Activated CD4-positive, alpha-beta T cell treated with anti-CD3 and anti-CD28 coated beads for 36 hours (primary cell): ENCODE data around the gene MAPK8IP1. TPM values are rescaled to one million over a fixed set of nuclear protein-coding genes. Genes with fewer than 3 reads are reported as not detected.

Experiments used
- ATAC-seq: fragments of 200-7000 bp; cut with Tn5 transposase; one replicate; pipeline ENCODE4 v1.10.0; 2021; ENCODE audit warnings: mild to moderate bottlenecking, moderate library complexity
- CTCF ChIA-PET: fragments of 350-600 bp; sonication (Branson Sonifier 250); formaldehyde crosslinking; loops from one replicate; lab custom pipeline; 2021; ENCODE audit warnings: antibody characterized with exemption; lab: Charles Lee
- POLR2A ChIA-PET: fragments of 350-600 bp; sonication (Branson Sonifier 250); formaldehyde crosslinking; loops from one replicate; lab custom pipeline; 2021; ENCODE audit warnings: antibody characterized with exemption, inconsistent platforms; lab: Charles Lee
- DNase-seq: peaks from one replicate; pipeline ENCODE4 v3.0.0-alpha.2; 2020
- H3K27ac Mint-ChIP-seq: one replicate; pipeline ENCODE4 v1.8.0; 2021; ENCODE audit warnings: mixed read lengths
- H3K27me3 Mint-ChIP-seq: one replicate; pipeline ENCODE4 v1.8.0; 2021; ENCODE audit warnings: mixed read lengths
- H3K36me3 Mint-ChIP-seq: one replicate; pipeline ENCODE4 v1.8.0; 2021; ENCODE audit warnings: low read depth, mixed read lengths
- H3K4me1 Mint-ChIP-seq: one replicate; pipeline ENCODE4 v1.8.0; 2021; ENCODE audit warnings: mixed read lengths
- H3K4me3 Mint-ChIP-seq: one replicate; pipeline ENCODE4 v1.8.0; 2021; ENCODE audit warnings: mild to moderate bottlenecking, moderate library complexity, mixed read lengths
- H3K9me3 Mint-ChIP-seq: one replicate; pipeline ENCODE4 v1.8.0; 2021; ENCODE audit warnings: low read depth, mixed read lengths
- intact Hi-C, 2 experiments: fragments of 100-400 bp; cut with DNase I in 1 of 2; cut with micrococcal nuclease in 1 of 2; formaldehyde crosslinking; loops; one replicate each; pipeline versions ENCODE4 v1.14.2 to v1.15.1; 2022 to 2024; cut with DNase I, micrococcal nuclease
- total RNA-seq, 2 experiments: library from RNA; stranded (reverse); gene quantifications; one replicate each; pipeline ENCODE4 v1.2.3, GENCODE V29; 2021

MAPK8IP1 gene
- total RNA-seq, 2 experiments from 2014 or later: 0.37 to 0.39 TPM

GRCh38 chr11:45879803-45880686 is 5.4 kb upstream of the MAPK8IP1 start:
- DNase-seq (no peak), ATAC-seq (no peak)
- intact Hi-C loops: loop anchor here (10.0 kb wide), 2 partner anchors 125 to 435 kb away; no protein-coding TSS in a partner anchor
- no peak overlapping the region for H3K27ac Mint-ChIP-seq
- no peak overlapping the region for H3K4me3 Mint-ChIP-seq
- CTCF ChIA-PET: no interaction called here
- peaks cover 36% of the 10 kb centered on the region for H3K36me3 Mint-ChIP-seq
- no peaks in the 10 kb centered on the region for H3K9me3 Mint-ChIP-seq
- POLR2A ChIA-PET: no interaction called here
- peaks cover 5% of the 10 kb centered on the region for H3K4me1 Mint-ChIP-seq
- peaks cover 3% of the 10 kb centered on the region for H3K27me3 Mint-ChIP-seq

- Mint-ChIP-seq H3K4me3 (no peak overlapping the region), H3K4me1 (peaks cover 8% of the 10 kb centered on the region), H3K27ac (no peak overlapping the region), H3K36me3 (peaks cover 32% of the 10 kb centered on the region), H3K27me3 (peaks cover 3% of the 10 kb centered on the region), H3K9me3 (no peaks in the 10 kb centered on the region)
- CTCF ChIA-PET: interaction anchor here (0.6 kb wide), 1 partner anchor 12 kb away, joined by 4 read pairs; no protein-coding TSS in a partner anchor
- ATAC-seq (no peak), DNase-seq (no peak)
- POLR2A ChIA-PET: no interaction called here
- intact Hi-C loops: no loop called here
Measured at GRCh38 chr11:45880772-45881570, 4.5 kb upstream of the MAPK8IP1 start.

GRCh38 chr11:45881708-45882368 is 3.6 kb upstream of the MAPK8IP1 start:
- peaks cover 28% of the 10 kb centered on the region for H3K36me3 Mint-ChIP-seq
- POLR2A ChIA-PET: no interaction called here
- intact Hi-C loops: no loop called here

GRCh38 chr11:45884596-45885185 is 760 bp upstream of the MAPK8IP1 start:
- H3K27ac Mint-ChIP-seq: no peak overlapping the region
- ATAC-seq: no peak
- H3K4me3 Mint-ChIP-seq: peak overlapping the region; percentile 66
- peaks cover 20% of the 10 kb centered on the region for H3K36me3 Mint-ChIP-seq
- POLR2A ChIA-PET: no interaction called here
- H3K4me1 Mint-ChIP-seq: peaks cover 8% of the 10 kb centered on the region
- peaks cover 3% of the 10 kb centered on the region for H3K27me3 Mint-ChIP-seq
- DNase-seq: no peak
- CTCF ChIA-PET: no interaction called here
- H3K9me3 Mint-ChIP-seq: no peaks in the 10 kb centered on the region
- intact Hi-C loops: loop anchor here in 1 of 2 experiments (1.0 kb wide), 4 partner anchors 15 to 79 kb away; partner anchors contain the start of genes CRY2 and SLC35C1

More at GRCh38 chr11:45881708-45882368, 3.6 kb upstream of the MAPK8IP1 start:
- Mint-ChIP-seq H3K27me3 (peaks cover 3% of the 10 kb centered on the region), H3K4me3 (no peak overlapping the region), H3K27ac (no peak overlapping the region), H3K9me3 (no peaks in the 10 kb centered on the region), H3K4me1 (peaks cover 8% of the 10 kb centered on the region)
- no peak for ATAC-seq
- CTCF ChIA-PET: no interaction called here
- no peak for DNase-seq

- CTCF ChIA-PET: interaction anchor here (0.6 to 1.1 kb wide), 2 partner anchors 14 to 70 kb away, joined by 3 read pairs; no protein-coding TSS in a partner anchor
- Mint-ChIP-seq H3K27me3 (peaks cover 3% of the 10 kb centered on the region), H3K4me3 (no peak overlapping the region)
Measured at GRCh38 chr11:45885921-45886721, 670 bp downstream of the MAPK8IP1 start.

GRCh38 chr11:45886816-45887520 is 1.5 kb downstream of the MAPK8IP1 start:
- Mint-ChIP-seq H3K27me3 (peaks cover 3% of the 10 kb centered on the region), H3K27ac (no peak overlapping the region), H3K9me3 (no peaks in the 10 kb centered on the region), H3K4me3 (no peak overlapping the region), H3K4me1 (peaks cover 8% of the 10 kb centered on the region), H3K36me3 (peaks cover 8% of the 10 kb centered on the region)
- intact Hi-C loops: no loop called here
- no peak for ATAC-seq
- ChIA-PET POLR2A (no interaction called here), CTCF (interaction anchor here (0.6 to 1.1 kb wide), 2 partner anchors 15 to 69 kb away, joined by 3 read pairs; no protein-coding TSS in a partner anchor)
- no peak for DNase-seq

More at GRCh38 chr11:45885921-45886721, 670 bp downstream of the MAPK8IP1 start:
- POLR2A ChIA-PET: no interaction called here
- Mint-ChIP-seq H3K9me3 (no peaks in the 10 kb centered on the region), H3K4me1 (peaks cover 8% of the 10 kb centered on the region), H3K36me3 (peaks cover 8% of the 10 kb centered on the region), H3K27ac (no peak overlapping the region)
- ATAC-seq (no peak), DNase-seq (no peak)
- intact Hi-C loops: loop anchor here in 1 of 2 experiments (1.0 kb wide), 4 partner anchors 13 to 81 kb away; partner anchors contain the start of genes CRY2 and SLC35C1

GRCh38 chr11:45887587-45887986 is 2.1 kb downstream of the MAPK8IP1 start:
- Mint-ChIP-seq H3K9me3 (no peaks in the 10 kb centered on the region), H3K27me3 (peaks cover 3% of the 10 kb centered on the region), H3K27ac (no peak overlapping the region), H3K4me3 (no peak overlapping the region), H3K36me3 (peaks cover 4% of the 10 kb centered on the region), H3K4me1 (peaks cover 8% of the 10 kb centered on the region)
- CTCF ChIA-PET: interaction anchor here (0.6 to 1.1 kb wide), 2 partner anchors 68 to 149 kb away, joined by 3 read pairs; no protein-coding TSS in a partner anchor
- intact Hi-C loops: no loop called here
- DNase-seq (no peak), ATAC-seq (no peak)
- POLR2A ChIA-PET: no interaction called here

GRCh38 chr11:45889555-45889954 is 4.1 kb downstream of the MAPK8IP1 start:
- peaks cover 6% of the 10 kb centered on the region for H3K27me3 Mint-ChIP-seq

GRCh38 chr11:45889966-45890365 is 4.5 kb downstream of the MAPK8IP1 start:
- no peak for DNase-seq
- POLR2A ChIA-PET: no interaction called here
- ATAC-seq: no peak
- Mint-ChIP-seq H3K9me3 (no peaks in the 10 kb centered on the region), H3K4me3 (no peak overlapping the region), H3K36me3 (no peaks in the 10 kb centered on the region), H3K4me1 (peaks cover 3% of the 10 kb centered on the region), H3K27me3 (peaks cover 9% of the 10 kb centered on the region), H3K27ac (no peak overlapping the region)
- intact Hi-C loops: no loop called here
- CTCF ChIA-PET: no interaction called here

More at GRCh38 chr11:45889555-45889954, 4.1 kb downstream of the MAPK8IP1 start:
- ATAC-seq (no peak), DNase-seq (no peak)
- Mint-ChIP-seq H3K9me3 (no peaks in the 10 kb centered on the region), H3K27ac (no peak overlapping the region), H3K36me3 (no peaks in the 10 kb centered on the region), H3K4me3 (no peak overlapping the region), H3K4me1 (peaks cover 7% of the 10 kb centered on the region)
- intact Hi-C loops: no loop called here
- ChIA-PET POLR2A (no interaction called here), CTCF (no interaction called here)
